ENCODE data around the gene C12orf57. TPM values are rescaled to one million over a fixed set of nuclear protein-coding genes. Genes with fewer than 3 reads are reported as not detected.

Gene C12orf57
- total RNA-seq, 2 experiments from 2014 or later: 305 to 311 TPM

DNA sequence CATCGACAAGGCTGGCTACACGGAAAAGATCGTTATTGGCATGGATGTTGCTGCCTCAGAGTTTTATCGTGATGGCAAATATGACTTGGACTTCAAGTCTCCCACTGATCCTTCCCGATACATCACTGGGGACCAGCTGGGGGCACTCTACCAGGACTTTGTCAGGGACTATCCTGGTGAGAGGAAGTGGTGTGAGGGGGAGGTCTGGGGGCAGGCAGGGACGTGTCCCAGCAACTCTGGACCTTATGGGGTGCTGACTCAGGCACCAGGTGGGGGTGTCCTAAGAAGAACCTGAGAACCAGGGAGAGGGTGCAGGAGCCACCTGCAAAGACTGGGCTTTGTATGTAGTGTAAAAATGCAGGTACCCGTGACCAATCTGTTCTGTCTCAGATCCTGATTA, 24.2 kb upstream of the C12orf57 start:
- Mint-ChIP-seq H3K9me3 (no peaks in the 10 kb centered on the region), H3K27me3 (no peaks in the 10 kb centered on the region), H3K4me3 (no peak overlapping the region), H3K27ac (no peak overlapping the region), H3K4me1 (ENCODE audit: low read depth) (peaks cover 19% of the 10 kb centered on the region), H3K36me3 (ENCODE audit: low read depth) (peaks cover 50% of the 10 kb centered on the region)
- H3K4me1 ChIP-seq (ENCODE audit: insufficient read depth, low read length): peaks cover 26% of the 10 kb centered on the region
- POLR2A ChIA-PET: no interaction called here
- CTCF ChIA-PET: interaction anchor here (0.6 to 1.6 kb wide), 4 partner anchors 18 to 47 kb away, joined by 3 to 5 read pairs (median 4); no protein-coding TSS in a partner anchor
- H3K27ac ChIP-seq (ENCODE audit: low read depth in 1 of 2, low read length in 2 of 2): no peak overlapping the region
- peaks cover 63% of the 10 kb centered on the region for H3K36me3 ChIP-seq (ENCODE audit: insufficient read depth, low read length)
- DNase-seq (no peak), ATAC-seq (ENCODE audit: poor library complexity) (no peak)
- intact Hi-C loops (cut with DNase I, micrococcal nuclease): no loop called here
- no peaks in the 10 kb centered on the region for H3K9me3 ChIP-seq (ENCODE audit: control insufficient read depth in 1 of 2, insufficient read depth in 1 of 2, low read length in 2 of 2)
- TF ChIP-seq, protein P1, sequence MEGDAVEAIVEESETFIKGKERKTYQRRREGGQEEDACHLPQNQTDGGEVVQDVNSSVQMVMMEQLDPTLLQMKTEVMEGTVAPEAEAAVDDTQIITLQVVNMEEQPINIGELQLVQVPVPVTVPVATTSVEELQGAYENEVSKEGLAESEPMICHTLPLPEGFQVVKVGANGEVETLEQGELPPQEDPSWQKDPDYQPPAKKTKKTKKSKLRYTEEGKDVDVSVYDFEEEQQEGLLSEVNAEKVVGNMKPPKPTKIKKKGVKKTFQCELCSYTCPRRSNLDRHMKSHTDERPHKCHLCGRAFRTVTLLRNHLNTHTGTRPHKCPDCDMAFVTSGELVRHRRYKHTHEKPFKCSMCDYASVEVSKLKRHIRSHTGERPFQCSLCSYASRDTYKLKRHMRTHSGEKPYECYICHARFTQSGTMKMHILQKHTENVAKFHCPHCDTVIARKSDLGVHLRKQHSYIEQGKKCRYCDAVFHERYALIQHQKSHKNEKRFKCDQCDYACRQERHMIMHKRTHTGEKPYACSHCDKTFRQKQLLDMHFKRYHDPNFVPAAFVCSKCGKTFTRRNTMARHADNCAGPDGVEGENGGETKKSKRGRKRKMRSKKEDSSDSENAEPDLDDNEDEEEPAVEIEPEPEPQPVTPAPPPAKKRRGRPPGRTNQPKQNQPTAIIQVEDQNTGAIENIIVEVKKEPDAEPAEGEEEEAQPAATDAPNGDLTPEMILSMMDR (IDR thresholded peaks at IDR 0.05): no peak
- H3K4me3 ChIP-seq (ENCODE audit: low read length): no peak overlapping the region
- H3K27me3 ChIP-seq (ENCODE audit: control insufficient read depth in 1 of 2, insufficient read depth in 2 of 2, low read length in 2 of 2): no peaks in the 10 kb centered on the region

DNA sequence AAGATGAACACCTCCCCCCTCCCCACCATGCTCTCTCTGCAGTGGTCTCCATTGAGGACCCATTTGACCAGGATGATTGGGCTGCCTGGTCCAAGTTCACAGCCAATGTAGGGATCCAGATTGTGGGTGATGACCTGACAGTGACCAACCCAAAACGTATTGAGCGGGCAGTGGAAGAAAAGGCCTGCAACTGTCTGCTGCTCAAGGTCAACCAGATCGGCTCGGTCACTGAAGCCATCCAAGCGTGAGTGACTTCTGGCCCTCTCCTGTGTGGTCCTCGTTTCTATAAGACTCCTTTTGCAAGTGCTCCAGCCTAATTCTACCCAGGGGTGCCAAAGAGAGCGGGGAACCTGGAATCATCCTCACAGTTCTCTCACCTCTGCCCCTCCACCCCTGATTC, 22.3 kb upstream of the C12orf57 start:
- Mint-ChIP-seq H3K27me3 (no peaks in the 10 kb centered on the region), H3K27ac (no peak overlapping the region), H3K4me3 (no peak overlapping the region), H3K4me1 (ENCODE audit: low read depth) (peaks cover 17% of the 10 kb centered on the region), H3K36me3 (ENCODE audit: low read depth) (peaks cover 42% of the 10 kb centered on the region), H3K9me3 (no peaks in the 10 kb centered on the region)
- ATAC-seq (ENCODE audit: poor library complexity) (no peak), DNase-seq (no peak)
- TF ChIP-seq, protein P1 (IDR thresholded peaks at IDR 0.05): no peak
- Histone ChIP-seq H3K27me3 (ENCODE audit: control insufficient read depth in 1 of 2, insufficient read depth in 2 of 2, low read length in 2 of 2) (no peaks in the 10 kb centered on the region), H3K9me3 (ENCODE audit: control insufficient read depth in 1 of 2, insufficient read depth in 1 of 2, low read length in 2 of 2) (no peaks in the 10 kb centered on the region), H3K4me1 (ENCODE audit: insufficient read depth, low read length) (peaks cover 17% of the 10 kb centered on the region), H3K4me3 (ENCODE audit: low read length) (no peak overlapping the region), H3K36me3 (ENCODE audit: insufficient read depth, low read length) (peaks cover 57% of the 10 kb centered on the region), H3K27ac (ENCODE audit: low read depth in 1 of 2, low read length in 2 of 2) (no peak overlapping the region)
- ChIA-PET POLR2A (interaction anchor here (0.9 kb wide), 1 partner anchor 22 kb away, joined by 3 read pairs; the partner anchor contains the start of genes C12orf57 and RNU7-1), CTCF (interaction anchor here (1.1 to 1.2 kb wide), 2 partner anchors 49 kb away, joined by 4 read pairs; partner anchors contain the start of gene SPSB2)
- intact Hi-C loops (cut with DNase I, micrococcal nuclease): loop anchor here (5.0 kb wide), 1 partner anchor 96 kb away; the partner anchor contains the start of gene LPCAT3 (in 2 of the 2)

DNA sequence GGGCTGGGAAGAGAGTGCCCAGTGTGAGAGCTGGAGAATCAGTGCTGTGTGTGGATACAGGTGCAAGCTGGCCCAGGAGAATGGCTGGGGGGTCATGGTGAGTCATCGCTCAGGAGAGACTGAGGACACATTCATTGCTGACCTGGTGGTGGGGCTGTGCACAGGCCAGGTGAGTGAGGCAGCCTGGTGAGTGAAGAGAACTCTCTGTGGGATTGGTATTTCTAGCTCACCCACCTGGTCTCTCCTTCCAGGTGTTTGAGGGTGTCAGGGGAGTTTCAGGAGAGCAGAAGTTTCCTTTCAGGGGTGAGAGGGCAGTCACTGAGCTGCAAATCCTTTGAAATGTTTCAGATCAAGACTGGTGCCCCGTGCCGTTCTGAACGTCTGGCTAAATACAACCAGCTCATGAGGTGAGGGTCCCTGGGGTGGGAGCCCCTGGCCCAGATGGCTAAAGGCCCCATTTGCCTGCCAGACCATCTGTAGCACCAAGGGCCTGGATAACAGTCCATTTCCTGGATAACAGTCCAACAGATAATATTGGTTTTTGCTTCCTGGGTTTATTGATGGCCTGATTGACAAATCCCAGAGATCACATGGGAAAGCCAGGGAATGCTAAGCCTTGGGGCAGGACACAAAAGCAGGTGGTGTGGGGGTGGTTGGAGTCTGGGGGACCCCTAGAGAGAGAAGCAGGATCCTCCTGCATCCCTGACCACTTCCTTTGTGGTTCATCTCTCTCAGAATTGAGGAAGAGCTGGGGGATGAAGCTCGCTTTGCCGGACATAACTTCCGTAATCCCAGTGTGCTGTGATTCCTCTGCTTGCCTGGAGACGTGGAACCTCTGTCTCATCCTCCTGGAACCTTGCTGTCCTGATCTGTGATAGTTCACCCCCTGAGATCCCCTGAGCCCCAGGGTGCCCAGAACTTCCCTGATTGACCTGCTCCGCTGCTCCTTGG, 21.6 kb upstream of the C12orf57 start:
- TF ChIP-seq, protein P1 (IDR thresholded peaks at IDR 0.05): no peak
- Histone ChIP-seq H3K36me3 (ENCODE audit: insufficient read depth, low read length) (peaks cover 49% of the 10 kb centered on the region), H3K4me3 (ENCODE audit: low read length) (no peak overlapping the region), H3K4me1 (ENCODE audit: insufficient read depth, low read length) (peaks cover 21% of the 10 kb centered on the region), H3K27me3 (ENCODE audit: control insufficient read depth in 1 of 2, insufficient read depth in 2 of 2, low read length in 2 of 2) (no peaks in the 10 kb centered on the region), H3K27ac (ENCODE audit: low read depth in 1 of 2, low read length in 2 of 2) (no peak overlapping the region), H3K9me3 (ENCODE audit: control insufficient read depth in 1 of 2, insufficient read depth in 1 of 2, low read length in 2 of 2) (no peaks in the 10 kb centered on the region)
- no peak for ATAC-seq (ENCODE audit: poor library complexity)
- ChIA-PET CTCF (interaction anchor here (1.1 kb wide), 1 partner anchor 50 kb away, joined by 4 read pairs; no protein-coding TSS in a partner anchor), POLR2A (interaction anchor here (0.9 kb wide), 1 partner anchor 21 kb away, joined by 3 read pairs; the partner anchor contains the start of genes C12orf57 and RNU7-1)
- intact Hi-C loops (cut with DNase I, micrococcal nuclease): loop anchor here (5.0 kb wide), 1 partner anchor 95 kb away; the partner anchor contains the start of gene LPCAT3 (in 2 of the 2)
- H3K27me3 Mint-ChIP-seq: no peaks in the 10 kb centered on the region
- no peak for DNase-seq
- H3K36me3 Mint-ChIP-seq (ENCODE audit: low read depth): peaks cover 39% of the 10 kb centered on the region
- H3K27ac Mint-ChIP-seq: no peak overlapping the region
- peaks cover 24% of the 10 kb centered on the region for H3K4me1 Mint-ChIP-seq (ENCODE audit: low read depth)
- no peaks in the 10 kb centered on the region for H3K9me3 Mint-ChIP-seq
- H3K4me3 Mint-ChIP-seq: no peak overlapping the region

All from CD4-positive, alpha-beta T cell (primary cell).